B cell (primary cell): ENCODE data around the gene AFG1L.

Source experiments
- EZH2 ChIP-seq: IDR thresholded peaks from 2 replicates; pipeline ENCODE4 v1.6.1; 2012; ENCODE audit warnings: borderline replicate concordance, low read depth, mild to moderate bottlenecking, moderate library complexity, low read length; ENCODE audit not compliant: insufficient read depth, poor library complexity, severe bottlenecking
- TF ChIP-seq, protein P1 (sequence below): fragments of 200-600 bp; IDR thresholded peaks from one replicate; pipeline ENCODE4 v1.8.0; 2022; ENCODE audit warnings: antibody characterized with exemption, mild to moderate bottlenecking

- TF ChIP-seq, protein P1, sequence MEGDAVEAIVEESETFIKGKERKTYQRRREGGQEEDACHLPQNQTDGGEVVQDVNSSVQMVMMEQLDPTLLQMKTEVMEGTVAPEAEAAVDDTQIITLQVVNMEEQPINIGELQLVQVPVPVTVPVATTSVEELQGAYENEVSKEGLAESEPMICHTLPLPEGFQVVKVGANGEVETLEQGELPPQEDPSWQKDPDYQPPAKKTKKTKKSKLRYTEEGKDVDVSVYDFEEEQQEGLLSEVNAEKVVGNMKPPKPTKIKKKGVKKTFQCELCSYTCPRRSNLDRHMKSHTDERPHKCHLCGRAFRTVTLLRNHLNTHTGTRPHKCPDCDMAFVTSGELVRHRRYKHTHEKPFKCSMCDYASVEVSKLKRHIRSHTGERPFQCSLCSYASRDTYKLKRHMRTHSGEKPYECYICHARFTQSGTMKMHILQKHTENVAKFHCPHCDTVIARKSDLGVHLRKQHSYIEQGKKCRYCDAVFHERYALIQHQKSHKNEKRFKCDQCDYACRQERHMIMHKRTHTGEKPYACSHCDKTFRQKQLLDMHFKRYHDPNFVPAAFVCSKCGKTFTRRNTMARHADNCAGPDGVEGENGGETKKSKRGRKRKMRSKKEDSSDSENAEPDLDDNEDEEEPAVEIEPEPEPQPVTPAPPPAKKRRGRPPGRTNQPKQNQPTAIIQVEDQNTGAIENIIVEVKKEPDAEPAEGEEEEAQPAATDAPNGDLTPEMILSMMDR: no peak
- TF ChIP-seq EZH2: no peak
Observed at GRCh38 chr6:108437821-108438220, 143.0 kb downstream of the AFG1L start.
